Ascending aorta (tissue), 2 donors: ENCODE results near the gene AK4. TPM values are rescaled to one million over a fixed set of nuclear protein-coding genes. Genes with fewer than 3 reads are reported as not detected.

Experiments
- DNase-seq, 2 donors: peaks; one replicate each; pipeline ENCODE4 v3.0.0-alpha.2; 2019; ENCODE audit warnings: low spot score in 2 of 2
- H3K27ac ChIP-seq, 2 donors: fragments of 200-600 bp; sonication (generic); one replicate each; pipeline ENCODE4 v1.5.1; 2016 to 2017; ENCODE audit warnings: mild to moderate bottlenecking in 1 of 2
- H3K27me3 ChIP-seq: fragments of 200-600 bp; sonication (generic); one replicate; pipeline ENCODE4 v1.5.1; 2017
- H3K36me3 ChIP-seq, 2 donors: fragments of 200-600 bp; sonication (generic); one replicate each; pipeline ENCODE4 v1.5.1; 2016
- H3K4me1 ChIP-seq, 2 donors: fragments of 200-600 bp; sonication (generic); one replicate each; pipeline ENCODE4 v1.5.1; 2016 to 2017; ENCODE audit warnings: mild to moderate bottlenecking in 1 of 2
- H3K4me3 ChIP-seq, 2 donors: fragments of 200-600 bp; sonication (generic); one replicate each; pipeline ENCODE4 v1.5.1; 2016 to 2017; ENCODE audit warnings: mild to moderate bottlenecking in 1 of 2
- H3K9me3 ChIP-seq, 2 donors: fragments of 200-600 bp; sonication (generic); one replicate each; pipeline ENCODE4 v1.5.1; 2016
- CTCF ChIP-seq, 3 experiments: fragments of 200-600 bp in 2 of 3; fragments of 450-650 bp in 1 of 3; sonication (generic) in 2 of 3; IDR thresholded peaks; one replicate each; pipeline ENCODE4 v1.5.1; 2016 to 2019; ENCODE audit warnings: antibody characterized with exemption in 3 of 3, mild to moderate bottlenecking in 1 of 3, moderate library complexity in 1 of 3
- intact Hi-C: fragments of 100-400 bp; cut with DNase I; formaldehyde crosslinking; loops from one replicate; pipeline ENCODE4 v1.15.1; 2023
- total RNA-seq: library from RNA; depleted of rRNA; stranded (reverse); fragments of >200 nt; gene quantifications from one replicate; pipeline ENCODE4 v1.1.0, GENCODE V29; 2016

AK4 gene
- total RNA-seq, 1 donor from 2014 or later = 29.5 TPM

GRCh38 chr1:65179148-65179547 is 31.1 kb downstream of the AK4 start:
- Histone ChIP-seq H3K36me3 (no peaks in the 10 kb centered on the region), H3K4me1 (peaks cover 0 to 32% of the 10 kb centered on the region in 2 donors), H3K4me3 (no peak overlapping the region), H3K9me3 (no peaks in the 10 kb centered on the region), H3K27me3 (no peaks in the 10 kb centered on the region), H3K27ac (no peak overlapping the region)
- DNase-seq = no peak
- intact Hi-C loops = no loop called here
- TF ChIP-seq CTCF (IDR thresholded peaks at IDR 0.05) = no peak

GRCh38 chr1:65180977-65181376 is 33.0 kb downstream of the AK4 start:
- no peak overlapping the region for H3K4me3 ChIP-seq
- no peaks in the 10 kb centered on the region for H3K36me3 ChIP-seq
- H3K4me1 ChIP-seq = peaks cover 0 to 18% of the 10 kb centered on the region in 2 donors
- no peaks in the 10 kb centered on the region for H3K9me3 ChIP-seq
- no peaks in the 10 kb centered on the region for H3K27me3 ChIP-seq
- intact Hi-C loops = no loop called here
- no peak for DNase-seq
- no peak overlapping the region for H3K27ac ChIP-seq
- no peak for TF ChIP-seq CTCF (IDR thresholded peaks at IDR 0.05)

GRCh38 chr1:65182658-65183268 is 34.8 kb downstream of the AK4 start:
- no peak overlapping the region for H3K4me3 ChIP-seq
- DNase-seq = no peak
- no peak for TF ChIP-seq CTCF (IDR thresholded peaks at IDR 0.05)
- no peak overlapping the region for H3K27ac ChIP-seq
- H3K36me3 ChIP-seq = no peaks in the 10 kb centered on the region
- intact Hi-C loops = no loop called here
- no peaks in the 10 kb centered on the region for H3K9me3 ChIP-seq
- H3K27me3 ChIP-seq = no peaks in the 10 kb centered on the region
- H3K4me1 ChIP-seq = peaks cover 0 to 3% of the 10 kb centered on the region in 2 donors

GRCh38 chr1:65189576-65190115 is 41.6 kb downstream of the AK4 start:
- intact Hi-C loops = no loop called here
- H3K27me3 ChIP-seq = no peaks in the 10 kb centered on the region
- no peaks in the 10 kb centered on the region for H3K9me3 ChIP-seq
- no peak overlapping the region for H3K27ac ChIP-seq
- no peak overlapping the region for H3K4me3 ChIP-seq
- TF ChIP-seq CTCF (IDR thresholded peaks at IDR 0.05) = no peak
- peaks cover 0 to 12% of the 10 kb centered on the region in 2 donors for H3K36me3 ChIP-seq
- no peak for DNase-seq
- peaks cover 3 to 4% of the 10 kb centered on the region in 2 donors for H3K4me1 ChIP-seq

GRCh38 chr1:65190229-65190628 is 42.2 kb downstream of the AK4 start:
- Histone ChIP-seq H3K36me3 (peaks cover 0 to 12% of the 10 kb centered on the region in 2 donors), H3K4me3 (no peak overlapping the region), H3K4me1 (peaks cover 4 to 10% of the 10 kb centered on the region in 2 donors), H3K27me3 (no peaks in the 10 kb centered on the region), H3K9me3 (no peaks in the 10 kb centered on the region), H3K27ac (no peak overlapping the region)
- no peak for TF ChIP-seq CTCF (IDR thresholded peaks at IDR 0.05)
- intact Hi-C loops = no loop called here
- DNase-seq = no peak
